KOPT-K1 (cell line): Measurements from ENCODE around the gene EIF2B2.

ENCODE experiments used
- H3K27ac ChIP-seq: fragments of 200-600 bp; sonication (generic); 2 replicates; pipeline ENCODE4 v1.5.1; 2016; ENCODE audit warnings: antibody characterized with exemption, mild to moderate bottlenecking, low read depth, low read length; ENCODE audit not compliant: poor library complexity, severe bottlenecking
- H3K36me3 ChIP-seq: fragments of 200-600 bp; sonication (generic); 2 replicates; pipeline ENCODE4 v1.5.1; 2017; ENCODE audit warnings: antibody characterized with exemption, mild to moderate bottlenecking, low read length, moderate library complexity; ENCODE audit not compliant: insufficient read depth
- H3K9me3 ChIP-seq: fragments of 200-600 bp; sonication (generic); 2 replicates; pipeline ENCODE4 v1.5.1; 2017; ENCODE audit warnings: antibody characterized with exemption, low read length, mild to moderate bottlenecking; ENCODE audit not compliant: insufficient read depth, poor library complexity, severe bottlenecking

The EIF2B2 gene

DNA sequence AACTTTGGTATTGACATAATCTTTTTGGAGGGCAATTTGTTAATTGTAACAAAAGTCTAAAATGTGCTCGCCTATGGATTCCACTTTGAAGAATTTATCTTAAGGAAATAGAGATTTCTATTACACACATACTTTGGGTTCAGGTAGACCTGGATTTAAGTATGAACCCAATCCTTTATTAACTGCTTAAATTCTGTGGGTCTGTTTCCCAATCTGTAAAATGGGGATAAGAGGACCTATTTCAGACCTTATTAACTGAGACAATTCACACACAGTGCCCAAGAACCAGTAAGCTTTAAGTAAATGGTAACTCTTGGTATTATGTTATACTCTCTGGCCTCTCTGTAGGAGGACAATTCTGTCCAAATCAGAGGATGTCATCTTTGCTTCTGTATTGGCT is 822 bp upstream of the EIF2B2 start:
- H3K9me3 ChIP-seq = peaks cover 8% of the 10 kb centered on the region
- H3K27ac ChIP-seq = peak overlapping the region; percentile 81
- peaks cover 23% of the 10 kb centered on the region for H3K36me3 ChIP-seq

DNA sequence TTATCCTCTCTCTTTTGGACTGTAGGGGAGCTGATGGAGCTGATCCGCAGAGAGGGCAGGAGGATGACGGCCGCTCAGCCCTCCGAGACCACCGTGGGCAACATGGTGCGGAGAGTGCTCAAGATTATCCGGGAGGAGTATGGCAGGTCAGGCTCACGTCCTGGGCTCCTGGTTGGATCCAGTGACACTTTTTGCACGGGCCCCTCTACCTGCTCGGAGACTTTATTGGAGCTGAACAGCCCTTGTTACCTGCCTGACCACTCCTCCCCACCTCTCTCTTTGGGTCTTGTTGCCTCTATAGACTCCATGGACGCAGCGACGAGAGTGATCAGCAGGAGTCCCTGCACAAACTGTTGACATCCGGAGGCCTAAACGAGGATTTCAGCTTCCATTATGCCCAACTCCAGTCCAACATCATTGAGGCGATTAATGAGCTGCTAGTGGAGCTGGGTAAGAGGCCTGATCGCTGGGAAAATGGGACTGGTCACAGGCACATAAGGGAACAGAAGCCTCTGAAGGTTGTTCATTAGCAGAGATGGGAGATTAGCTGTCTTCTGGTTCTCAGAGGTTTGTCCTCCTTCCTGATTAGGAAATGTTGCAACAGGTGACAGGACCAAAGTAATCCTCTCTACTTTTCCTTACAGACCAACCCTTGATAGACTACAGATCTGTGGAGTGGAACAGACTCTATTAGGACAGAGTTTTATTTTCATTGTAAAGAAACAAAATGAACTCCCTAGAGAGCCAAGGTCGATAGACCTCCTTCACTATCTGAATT is 718 bp downstream of the EIF2B2 start:
- Histone ChIP-seq H3K27ac (peak overlapping the region; percentile 81), H3K9me3 (peaks cover 8% of the 10 kb centered on the region), H3K36me3 (peaks cover 39% of the 10 kb centered on the region)

DNA sequence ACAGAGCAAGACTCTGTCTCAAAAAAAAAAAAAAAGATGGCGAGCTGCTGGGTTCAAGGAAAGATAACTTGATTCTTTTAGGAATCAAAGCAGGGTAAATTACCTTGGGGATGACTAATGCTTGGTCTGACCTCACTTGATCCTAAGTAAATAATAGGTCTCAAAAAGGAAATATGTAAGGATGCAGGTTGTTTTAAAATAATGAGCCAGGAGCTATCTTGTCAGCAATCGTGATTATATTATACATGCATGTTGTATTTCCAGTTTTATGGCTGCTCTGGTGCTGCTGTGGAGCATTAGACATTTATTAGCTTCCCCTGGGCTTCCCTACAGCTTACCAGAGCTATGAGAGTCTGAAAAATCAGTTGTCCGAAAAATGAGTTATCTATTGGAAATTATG is 2.6 kb downstream of the EIF2B2 start:
- peaks cover 58% of the 10 kb centered on the region for H3K36me3 ChIP-seq
- peaks cover 8% of the 10 kb centered on the region for H3K9me3 ChIP-seq
- H3K27ac ChIP-seq = no peak overlapping the region

DNA sequence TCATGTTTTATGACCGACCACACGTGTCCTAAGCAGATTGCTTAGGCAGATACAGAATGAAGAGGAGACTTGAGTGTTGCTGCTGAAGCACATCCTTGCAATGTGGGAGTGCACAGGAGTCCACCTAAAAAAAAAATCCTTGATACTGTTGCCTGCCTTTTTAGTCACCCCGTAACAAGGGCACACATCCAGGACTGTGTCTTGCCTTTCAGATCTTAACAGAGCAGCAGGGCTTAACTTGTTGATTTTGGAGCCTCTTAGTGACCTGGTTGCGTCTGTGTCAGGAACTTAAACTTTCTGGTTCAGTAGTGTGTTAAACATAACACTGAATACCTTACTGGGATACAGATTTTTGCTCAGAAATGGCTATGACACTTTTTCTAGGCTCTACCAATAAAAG is 6.5 kb downstream of the EIF2B2 start:
- Histone ChIP-seq H3K36me3 (peaks cover 96% of the 10 kb centered on the region), H3K27ac (no peak overlapping the region), H3K9me3 (no peaks in the 10 kb centered on the region)

DNA sequence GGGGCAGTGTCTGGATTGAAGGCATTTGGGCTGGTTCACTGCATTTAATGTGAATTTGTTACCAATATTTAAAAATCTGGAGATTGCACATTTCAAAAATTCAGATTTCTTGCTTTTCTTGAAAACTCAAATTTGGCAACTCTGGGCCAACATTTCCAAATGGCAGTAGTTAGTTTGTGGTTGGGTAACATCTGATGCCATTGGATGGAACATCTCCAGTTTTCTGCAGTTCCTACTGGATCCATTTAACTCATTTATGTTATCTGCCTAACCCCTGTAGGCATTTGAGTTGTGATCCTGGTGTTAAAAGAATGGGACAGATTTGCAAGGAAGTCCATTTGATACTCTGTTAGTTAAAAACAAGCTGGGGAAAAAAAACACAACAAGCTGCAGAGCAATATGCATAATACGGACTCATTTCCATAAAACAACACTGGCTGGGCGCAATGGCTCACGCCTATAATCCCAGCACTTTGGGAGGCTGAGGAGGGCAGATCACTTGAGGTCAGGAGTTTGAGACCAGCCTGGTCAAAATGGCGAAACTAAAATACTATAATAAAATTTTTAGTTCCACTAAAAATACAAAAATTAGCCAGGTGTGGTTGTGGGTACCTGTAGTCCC is 7.9 kb downstream of the EIF2B2 start:
- Histone ChIP-seq H3K36me3 (peaks cover 100% of the 10 kb centered on the region), H3K9me3 (no peaks in the 10 kb centered on the region), H3K27ac (no peak overlapping the region)

DNA sequence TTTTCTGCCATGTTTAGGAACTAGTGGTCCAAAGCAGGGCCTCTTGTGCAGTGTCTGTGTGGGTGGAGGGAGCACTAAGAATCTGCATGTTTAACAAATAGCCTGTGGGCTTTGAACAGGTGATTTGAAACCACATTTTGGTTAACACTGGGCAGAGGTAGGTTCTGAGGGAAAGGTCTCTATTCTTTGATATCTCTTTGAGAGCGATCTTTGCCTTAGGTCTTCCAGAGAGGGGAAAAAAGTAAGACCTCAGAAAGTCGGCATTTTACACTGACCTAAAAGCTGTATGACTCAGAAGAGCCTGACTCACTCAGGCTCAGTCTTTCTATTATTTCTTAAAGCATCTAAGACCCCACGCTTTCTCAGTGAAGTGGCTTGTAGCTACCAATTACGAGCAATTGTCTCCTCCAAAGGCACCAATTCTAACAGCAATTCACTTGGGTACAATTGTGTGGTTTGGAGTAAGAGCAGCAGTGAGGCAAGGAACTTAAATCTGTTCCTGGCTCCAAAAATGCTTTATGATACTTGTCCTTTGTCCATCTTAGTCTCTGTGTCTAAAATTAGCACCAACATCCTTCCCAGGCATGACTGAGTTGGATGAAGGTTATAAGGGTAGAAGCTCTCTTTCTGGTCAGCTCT is 8.8 kb downstream of the EIF2B2 start:
- Histone ChIP-seq H3K36me3 (peaks cover 100% of the 10 kb centered on the region), H3K27ac (no peak overlapping the region)

DNA sequence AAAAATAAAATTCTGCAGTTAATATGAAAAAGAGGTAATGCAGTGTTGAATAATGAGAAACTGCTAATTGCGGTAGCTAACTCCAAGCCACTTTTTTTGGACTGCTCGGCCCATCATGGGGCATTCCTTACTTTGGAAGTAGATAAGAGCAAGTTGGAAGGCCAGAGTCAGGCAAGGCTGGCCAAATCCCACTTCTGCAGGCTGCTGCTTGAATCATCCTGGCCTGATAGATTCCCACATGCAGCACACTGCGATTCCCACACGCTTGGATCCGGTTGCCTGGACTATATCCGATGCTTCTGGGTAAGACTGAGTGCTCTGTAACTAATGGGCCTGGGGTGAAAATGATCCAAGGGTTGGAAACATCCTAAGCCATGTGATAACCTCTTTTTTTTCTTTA is 10.6 kb downstream of the EIF2B2 start:
- Histone ChIP-seq H3K27ac (no peak overlapping the region), H3K9me3 (no peaks in the 10 kb centered on the region), H3K36me3 (peaks cover 100% of the 10 kb centered on the region)

More for the DNA sequence above, 8.8 kb downstream of the EIF2B2 start:
- no peaks in the 10 kb centered on the region for H3K9me3 ChIP-seq

DNA sequence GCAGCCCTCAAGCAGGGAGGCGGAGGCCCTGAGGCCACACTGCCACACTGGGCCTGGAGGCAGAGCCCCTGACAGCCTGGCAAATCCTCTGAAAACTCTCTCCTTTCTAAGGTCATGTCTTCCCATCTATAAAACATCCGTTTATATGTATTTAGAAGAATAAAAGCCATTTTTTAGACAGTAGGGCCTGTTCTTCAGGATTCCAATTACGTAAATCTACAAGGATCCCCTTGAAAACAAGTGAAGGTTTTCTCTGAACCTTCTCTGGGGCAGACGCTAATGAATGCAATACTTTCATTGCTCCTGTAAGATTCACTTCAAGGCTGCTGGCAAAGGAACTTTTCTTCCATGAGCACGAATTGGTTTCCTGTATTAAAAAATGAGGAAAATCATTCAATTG is 12.8 kb downstream of the EIF2B2 start:
- Histone ChIP-seq H3K36me3 (peaks cover 99% of the 10 kb centered on the region), H3K27ac (no peak overlapping the region), H3K9me3 (no peaks in the 10 kb centered on the region)

DNA sequence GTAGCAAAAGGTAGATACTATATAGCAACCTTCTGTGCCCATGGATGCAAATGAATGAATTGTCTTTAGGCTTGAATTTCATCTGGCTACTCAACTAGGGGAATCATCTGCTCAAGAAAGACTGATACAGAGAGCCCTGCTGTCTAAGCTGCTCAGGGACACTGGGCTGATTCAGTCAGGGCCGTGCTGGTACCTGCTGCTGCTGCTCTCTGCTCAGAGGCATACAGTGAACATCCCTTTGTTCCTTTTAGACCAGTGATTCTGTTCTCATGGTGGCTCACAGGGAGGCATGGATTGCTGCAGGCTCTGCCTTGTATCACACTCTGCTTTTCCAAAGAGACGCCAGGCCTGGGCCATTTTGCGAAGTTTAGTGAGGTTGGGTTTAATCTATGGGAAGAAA is 14.1 kb downstream of the EIF2B2 start:
- Histone ChIP-seq H3K9me3 (no peaks in the 10 kb centered on the region), H3K27ac (no peak overlapping the region), H3K36me3 (peaks cover 98% of the 10 kb centered on the region)

DNA sequence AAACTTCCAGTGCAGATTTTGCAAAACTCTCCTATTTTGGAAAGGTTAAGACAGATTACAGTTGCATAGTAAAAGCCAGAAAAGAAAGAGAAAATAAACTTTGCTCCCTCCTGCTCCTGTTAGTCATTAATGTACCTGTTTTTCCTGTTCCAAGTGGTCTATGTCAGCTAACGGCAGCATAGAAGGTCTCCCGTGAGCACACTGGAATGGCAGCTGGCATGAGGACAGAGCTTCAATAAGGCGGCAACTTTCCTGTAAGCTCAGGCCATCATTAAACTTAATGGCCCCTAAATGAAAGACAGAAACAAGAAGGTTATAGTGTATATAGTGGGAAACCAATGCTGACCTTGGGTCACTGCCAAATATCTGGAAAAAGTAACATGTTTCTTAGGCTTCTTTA is 16.0 kb downstream of the EIF2B2 start:
- Histone ChIP-seq H3K9me3 (no peaks in the 10 kb centered on the region), H3K27ac (no peak overlapping the region), H3K36me3 (peaks cover 98% of the 10 kb centered on the region)

DNA sequence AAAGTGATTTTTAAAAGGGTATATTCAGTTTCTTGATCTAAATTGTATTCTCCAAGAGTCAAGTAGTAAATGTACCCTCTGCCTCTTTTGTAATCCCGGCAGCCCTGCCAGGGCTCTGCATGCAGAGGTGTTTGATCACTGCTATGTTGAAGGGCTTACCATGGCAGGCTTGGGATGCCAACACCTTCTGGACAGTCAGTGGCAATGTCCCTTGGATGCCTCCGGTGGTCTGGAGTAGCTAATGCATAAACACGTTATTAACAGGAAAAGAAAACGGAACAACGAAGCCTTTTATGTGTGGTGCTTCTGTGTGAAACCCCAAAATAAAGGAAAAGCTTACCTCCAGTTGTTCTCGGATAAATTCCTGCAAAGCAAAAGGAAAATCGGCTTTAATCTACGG is 19.9 kb downstream of the EIF2B2 start:
- Histone ChIP-seq H3K36me3 (peaks cover 85% of the 10 kb centered on the region), H3K27ac (no peak overlapping the region), H3K9me3 (no peaks in the 10 kb centered on the region)

DNA sequence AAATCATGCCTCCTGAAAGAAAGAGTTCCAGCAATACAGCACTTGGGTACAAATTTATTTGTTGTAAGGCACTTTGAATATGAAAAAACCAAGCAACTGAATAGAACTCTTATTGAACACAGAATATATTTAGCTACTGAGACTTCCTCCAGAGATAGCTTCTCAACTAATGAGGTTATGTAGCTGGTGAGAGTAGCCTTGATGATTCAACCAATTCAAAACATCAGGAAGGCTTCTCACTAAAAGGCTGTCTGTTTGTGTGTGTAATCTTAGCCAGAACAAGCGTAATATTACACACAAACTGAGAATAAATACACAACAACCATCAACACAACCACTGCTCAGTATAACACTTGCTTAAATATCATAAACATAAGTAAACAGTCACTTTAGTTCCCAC is 20.4 kb downstream of the EIF2B2 start:
- no peaks in the 10 kb centered on the region for H3K9me3 ChIP-seq
- peaks cover 81% of the 10 kb centered on the region for H3K36me3 ChIP-seq
- no peak overlapping the region for H3K27ac ChIP-seq

DNA sequence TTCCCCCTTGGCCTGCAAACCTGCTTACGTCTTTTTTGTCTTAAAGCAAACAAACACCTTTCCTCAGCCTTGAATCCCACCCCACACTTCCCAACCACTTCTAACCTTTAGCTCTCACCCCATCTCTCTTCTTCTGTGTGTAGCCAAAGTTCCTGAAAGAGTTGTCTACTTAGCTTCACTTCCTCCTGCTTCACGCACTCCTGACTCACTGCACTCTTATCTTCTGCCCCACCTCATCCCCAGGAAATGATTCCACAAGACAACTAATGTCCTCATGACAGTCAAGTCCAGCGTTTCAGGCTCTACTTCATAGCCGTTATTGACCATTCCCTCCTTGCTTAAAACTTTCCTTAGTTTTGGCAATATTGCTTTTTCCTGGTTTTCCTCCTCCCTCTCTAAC is 22.4 kb downstream of the EIF2B2 start:
- H3K36me3 ChIP-seq = peaks cover 80% of the 10 kb centered on the region
- no peaks in the 10 kb centered on the region for H3K9me3 ChIP-seq
- H3K27ac ChIP-seq = no peak overlapping the region

DNA sequence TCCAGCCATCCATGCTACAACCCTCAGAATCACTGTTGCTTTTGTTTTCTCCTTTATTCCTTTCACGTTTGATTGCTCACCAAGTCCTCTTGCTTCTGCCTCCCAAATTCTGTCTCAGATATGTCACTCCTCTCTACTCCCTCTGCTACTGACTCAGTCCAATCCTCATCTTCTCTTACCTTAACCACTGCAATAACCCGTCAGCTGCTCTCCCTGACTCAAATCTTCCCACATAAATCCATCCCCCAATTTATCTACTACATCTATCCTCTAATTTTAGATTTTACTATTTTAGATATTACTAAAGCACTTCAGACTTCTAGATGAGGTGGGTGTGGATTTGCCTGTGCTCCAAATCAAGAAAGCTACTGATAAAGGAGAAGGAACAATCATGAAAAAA is 23.2 kb downstream of the EIF2B2 start:
- no peaks in the 10 kb centered on the region for H3K9me3 ChIP-seq
- no peak overlapping the region for H3K27ac ChIP-seq
- H3K36me3 ChIP-seq = peaks cover 82% of the 10 kb centered on the region

DNA sequence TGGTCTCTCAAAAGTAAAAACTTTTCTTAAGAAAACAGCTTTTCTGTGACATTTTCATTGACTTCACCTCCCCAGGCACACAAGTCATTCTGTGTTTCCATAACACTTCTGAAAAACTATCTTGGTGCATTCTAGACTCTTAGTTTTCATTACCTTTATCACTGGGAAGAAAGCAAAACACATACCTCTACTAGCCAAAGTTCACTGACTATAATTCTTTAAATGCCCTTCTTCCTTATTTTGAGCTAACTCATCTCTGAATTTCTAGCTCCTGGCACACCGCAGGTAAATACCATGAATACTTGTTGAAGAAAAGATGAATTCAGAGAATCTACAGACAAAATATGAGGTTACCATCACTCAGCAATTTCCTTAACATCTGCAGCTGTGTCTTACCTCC is 27.4 kb downstream of the EIF2B2 start:
- no peak overlapping the region for H3K27ac ChIP-seq
- H3K36me3 ChIP-seq = peaks cover 79% of the 10 kb centered on the region
- no peaks in the 10 kb centered on the region for H3K9me3 ChIP-seq
